Nephron progenitor cell (in vitro differentiated cells): ENCODE measurements around the gene FHOD1.

Source experiments
- DNase-seq: peaks from one replicate; pipeline ENCODE4 v3.0.0; 2021
- H3K27ac Mint-ChIP-seq: 2 replicates; pipeline ENCODE4 v1.8.0; 2021; ENCODE audit warnings: mild to moderate bottlenecking, moderate library complexity, mixed read lengths
- H3K27me3 Mint-ChIP-seq: 2 replicates; pipeline ENCODE4 v1.8.0; 2021; ENCODE audit warnings: mild to moderate bottlenecking, low read depth, mixed read lengths; ENCODE audit not compliant: poor library complexity
- H3K36me3 Mint-ChIP-seq: 2 replicates; pipeline ENCODE4 v1.8.0; 2021; ENCODE audit warnings: low read depth, mixed read lengths
- H3K4me1 Mint-ChIP-seq: 2 replicates; pipeline ENCODE4 v1.8.0; 2021; ENCODE audit warnings: mixed read lengths
- H3K4me3 Mint-ChIP-seq: 2 replicates; pipeline ENCODE4 v1.8.0; 2021; ENCODE audit warnings: mild to moderate bottlenecking, moderate library complexity, mixed read lengths
- H3K9me3 Mint-ChIP-seq: 2 replicates; pipeline ENCODE4 v1.8.0; 2021; ENCODE audit warnings: mild to moderate bottlenecking, moderate library complexity, mixed read lengths
- TF ChIP-seq, protein P1 (sequence below): fragments of 200-600 bp; sonication (generic); IDR thresholded peaks from 2 replicates; pipeline ENCODE4 v1.5.0; 2021; ENCODE audit warnings: antibody characterized with exemption

Gene FHOD1

DNA sequence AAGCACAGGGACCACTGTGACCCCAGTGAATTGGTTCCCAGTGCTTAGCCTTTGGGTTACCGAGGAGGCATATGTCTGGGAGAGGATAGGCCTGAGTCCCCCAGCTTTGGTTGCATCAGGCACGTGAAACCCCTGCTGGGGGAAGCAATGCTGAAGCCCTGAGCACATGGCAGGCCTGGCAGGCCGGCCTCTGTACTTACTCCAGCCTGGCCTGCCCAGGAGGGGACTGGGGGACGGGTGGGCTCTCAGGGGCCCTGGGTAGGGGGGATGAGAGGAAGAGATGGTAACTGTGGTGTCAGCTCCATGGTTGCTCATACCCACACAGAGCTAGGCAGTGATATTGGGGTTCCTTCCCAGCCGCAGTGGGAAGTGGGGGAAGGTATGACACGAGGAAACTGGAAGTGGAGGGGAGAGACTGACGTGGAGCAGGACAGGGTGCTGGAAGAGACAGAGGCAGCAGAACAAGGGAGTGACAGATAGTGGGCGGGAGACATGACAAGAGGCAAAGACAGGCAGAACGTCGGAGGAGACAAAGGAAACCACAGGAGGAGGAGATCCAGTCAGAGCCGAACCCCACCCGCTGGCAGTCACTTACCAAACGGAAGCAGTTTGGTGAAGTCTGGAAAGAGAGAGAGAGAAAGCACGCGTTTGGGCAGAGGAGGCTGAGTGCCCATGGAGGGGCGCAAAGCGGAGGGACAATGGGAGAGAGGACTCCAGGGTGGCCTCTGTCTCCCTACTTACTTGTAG, 11.3 kb downstream of the FHOD1 start:
- Mint-ChIP-seq H3K36me3 (peaks cover 20% of the 10 kb centered on the region), H3K4me3 (no peak overlapping the region), H3K9me3 (no peaks in the 10 kb centered on the region), H3K4me1 (peaks cover 22% of the 10 kb centered on the region), H3K27ac (peak overlapping the region; percentile 26), H3K27me3 (no peaks in the 10 kb centered on the region)
- TF ChIP-seq, protein P1, sequence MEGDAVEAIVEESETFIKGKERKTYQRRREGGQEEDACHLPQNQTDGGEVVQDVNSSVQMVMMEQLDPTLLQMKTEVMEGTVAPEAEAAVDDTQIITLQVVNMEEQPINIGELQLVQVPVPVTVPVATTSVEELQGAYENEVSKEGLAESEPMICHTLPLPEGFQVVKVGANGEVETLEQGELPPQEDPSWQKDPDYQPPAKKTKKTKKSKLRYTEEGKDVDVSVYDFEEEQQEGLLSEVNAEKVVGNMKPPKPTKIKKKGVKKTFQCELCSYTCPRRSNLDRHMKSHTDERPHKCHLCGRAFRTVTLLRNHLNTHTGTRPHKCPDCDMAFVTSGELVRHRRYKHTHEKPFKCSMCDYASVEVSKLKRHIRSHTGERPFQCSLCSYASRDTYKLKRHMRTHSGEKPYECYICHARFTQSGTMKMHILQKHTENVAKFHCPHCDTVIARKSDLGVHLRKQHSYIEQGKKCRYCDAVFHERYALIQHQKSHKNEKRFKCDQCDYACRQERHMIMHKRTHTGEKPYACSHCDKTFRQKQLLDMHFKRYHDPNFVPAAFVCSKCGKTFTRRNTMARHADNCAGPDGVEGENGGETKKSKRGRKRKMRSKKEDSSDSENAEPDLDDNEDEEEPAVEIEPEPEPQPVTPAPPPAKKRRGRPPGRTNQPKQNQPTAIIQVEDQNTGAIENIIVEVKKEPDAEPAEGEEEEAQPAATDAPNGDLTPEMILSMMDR = no peak
- no peak for DNase-seq

DNA sequence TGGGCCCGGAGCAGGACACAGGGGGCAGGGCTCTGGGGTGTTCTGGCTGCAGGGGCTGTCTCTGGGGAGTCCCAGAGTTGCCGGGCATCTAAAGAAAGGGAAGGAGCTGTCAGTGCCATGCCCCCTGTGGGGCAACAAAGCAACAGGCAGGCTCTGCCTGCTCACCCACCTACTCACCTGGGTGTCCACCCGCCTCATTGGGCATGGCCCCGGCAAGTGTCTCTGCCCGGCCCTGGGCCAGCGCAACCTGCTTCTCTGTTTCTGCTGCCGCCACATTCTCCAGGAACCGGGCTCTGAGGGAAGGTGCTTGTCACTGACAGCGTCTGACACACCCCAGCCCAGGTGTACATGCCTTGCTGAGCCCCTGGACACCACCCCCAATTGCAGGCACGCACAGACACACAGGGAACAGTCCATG, 13.1 kb downstream of the FHOD1 start:
- no peak overlapping the region for H3K27ac Mint-ChIP-seq
- peaks cover 27% of the 10 kb centered on the region for H3K36me3 Mint-ChIP-seq
- DNase-seq = no peak
- H3K4me3 Mint-ChIP-seq = no peak overlapping the region
- H3K9me3 Mint-ChIP-seq = no peaks in the 10 kb centered on the region
- H3K4me1 Mint-ChIP-seq = peaks cover 22% of the 10 kb centered on the region
- TF ChIP-seq, protein P1 = no peak
- no peaks in the 10 kb centered on the region for H3K27me3 Mint-ChIP-seq

DNA sequence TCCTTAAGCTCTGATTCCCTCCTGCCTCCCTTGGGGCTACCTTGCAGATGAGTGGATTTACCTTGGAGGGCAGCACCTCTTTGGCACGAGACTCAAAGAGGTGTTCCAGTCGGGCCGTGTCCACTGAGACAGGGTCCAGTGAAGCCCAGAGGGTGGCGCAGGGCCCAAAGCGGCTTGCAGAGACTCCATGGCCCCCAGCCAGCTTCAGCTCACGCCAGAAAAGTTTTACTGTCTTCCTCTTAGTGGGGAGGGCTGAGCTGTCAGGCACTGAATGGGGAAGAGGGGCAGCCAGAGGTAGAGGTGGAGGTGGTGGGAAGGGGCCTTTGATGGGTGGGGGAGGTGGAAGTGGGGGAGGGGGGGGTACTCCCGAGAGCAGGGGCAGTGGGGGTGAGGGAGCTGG, 13.7 kb downstream of the FHOD1 start:
- TF ChIP-seq, protein P1 = no peak
- no peak overlapping the region for H3K4me3 Mint-ChIP-seq
- no peaks in the 10 kb centered on the region for H3K27me3 Mint-ChIP-seq
- peaks cover 33% of the 10 kb centered on the region for H3K36me3 Mint-ChIP-seq
- DNase-seq = no peak
- H3K9me3 Mint-ChIP-seq = no peaks in the 10 kb centered on the region
- H3K27ac Mint-ChIP-seq = no peak overlapping the region
- H3K4me1 Mint-ChIP-seq = peaks cover 21% of the 10 kb centered on the region

DNA sequence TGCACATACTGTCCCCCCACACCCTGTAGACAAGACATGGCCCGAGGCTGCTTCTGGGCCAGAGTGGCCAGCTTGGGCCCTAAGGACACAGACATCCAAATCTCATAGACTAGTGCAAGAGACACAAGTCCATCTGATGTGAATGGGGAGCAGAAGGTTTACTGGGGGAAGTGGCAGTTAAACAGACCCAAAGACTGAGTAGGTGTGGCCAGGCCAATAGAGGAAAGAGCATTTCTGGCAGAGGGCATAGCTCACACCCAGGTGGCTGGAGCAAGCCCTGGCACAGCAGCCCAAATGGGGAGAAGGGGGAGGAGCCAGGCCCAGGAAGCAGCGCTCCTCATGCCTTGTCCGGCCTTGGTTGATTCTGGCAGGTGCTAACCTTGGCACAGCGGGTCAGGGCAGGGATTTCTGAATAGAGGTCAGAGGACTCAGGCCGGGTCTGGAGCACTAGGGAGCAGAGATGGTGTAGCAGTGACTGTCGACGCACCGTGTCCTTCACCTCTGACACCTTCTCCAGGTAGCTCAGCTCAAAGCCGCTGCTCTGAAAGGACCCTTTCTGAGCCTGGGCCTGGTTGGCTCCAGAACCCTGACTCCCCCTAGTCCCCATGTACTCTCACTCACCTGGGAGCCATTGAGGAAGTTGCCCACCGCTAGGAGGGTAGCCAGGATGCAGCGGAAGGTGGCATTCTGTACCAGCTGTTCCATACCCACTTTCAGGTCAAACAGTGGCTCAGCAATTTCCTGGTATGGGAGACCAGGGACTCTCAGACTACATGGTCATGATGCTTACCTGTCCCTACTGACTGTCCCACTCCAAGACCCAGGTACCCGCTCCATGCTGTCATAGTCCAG, 16.2 kb downstream of the FHOD1 start:
- peaks cover 29% of the 10 kb centered on the region for H3K36me3 Mint-ChIP-seq
- H3K4me3 Mint-ChIP-seq = no peak overlapping the region
- H3K4me1 Mint-ChIP-seq = peaks cover 23% of the 10 kb centered on the region
- no peaks in the 10 kb centered on the region for H3K27me3 Mint-ChIP-seq
- no peak for DNase-seq
- TF ChIP-seq, protein P1 = no peak
- no peaks in the 10 kb centered on the region for H3K9me3 Mint-ChIP-seq
- H3K27ac Mint-ChIP-seq = no peak overlapping the region

DNA sequence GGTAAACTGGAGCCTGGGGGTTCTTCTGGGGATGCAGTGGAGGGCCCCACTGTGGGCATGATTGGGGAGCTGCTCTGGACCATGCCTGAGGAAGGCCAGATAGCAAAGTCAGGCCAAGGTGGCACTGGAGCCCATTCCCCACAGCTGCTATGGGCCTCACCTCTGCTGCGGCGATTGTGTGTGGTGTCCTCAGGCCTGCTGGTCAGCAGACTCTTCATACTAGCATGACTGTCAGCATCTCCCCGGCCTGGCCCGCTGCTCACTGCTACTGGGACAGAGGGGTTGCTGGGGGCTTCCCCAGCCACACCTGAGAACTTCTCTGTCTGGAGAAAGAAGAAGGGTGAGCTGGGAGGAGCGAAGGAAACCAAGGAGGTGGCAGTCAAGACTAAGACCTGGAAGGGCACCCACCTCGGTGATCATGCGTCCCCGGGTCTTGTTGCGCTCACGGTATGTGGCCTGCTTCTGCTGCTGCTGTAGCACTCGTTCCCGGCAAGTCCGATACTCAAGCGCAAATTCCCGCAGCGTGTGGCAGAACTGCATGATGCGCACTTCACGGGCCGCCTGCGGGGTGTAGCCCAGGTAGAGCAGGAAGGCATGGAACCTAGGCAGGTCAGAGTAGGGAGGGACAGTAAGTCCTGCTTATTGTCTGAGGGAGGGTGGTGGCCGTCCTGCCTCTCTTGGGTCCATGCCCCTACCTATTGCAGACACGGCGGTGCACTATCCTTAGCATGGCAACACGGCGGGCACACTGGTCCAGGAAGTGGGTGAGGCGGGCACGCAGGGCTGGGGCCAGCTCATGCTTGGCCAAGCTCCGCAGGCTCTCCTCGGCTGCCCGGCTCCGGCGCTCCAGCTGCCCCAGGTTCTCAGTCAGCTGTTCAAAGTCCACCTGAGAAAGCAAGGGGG, 17.1 kb downstream of the FHOD1 start:
- TF ChIP-seq, protein P1 = no peak
- no peak for DNase-seq
- Mint-ChIP-seq H3K36me3 (peaks cover 27% of the 10 kb centered on the region), H3K27ac (no peak overlapping the region), H3K9me3 (no peaks in the 10 kb centered on the region), H3K4me1 (peaks cover 28% of the 10 kb centered on the region), H3K27me3 (peaks cover 4% of the 10 kb centered on the region), H3K4me3 (no peak overlapping the region)
